DMS79 treated with DMSO at 0.1 percent for 48 hours (cell line): Measurements from ENCODE around the gene SBK3.
"Not testable (repeated sequence)": the region's sequence is repeated elsewhere in the genome, so short reads cannot be mapped to it uniquely, and the experiment has no call there.

Experiments
- DNase-seq: peaks from one replicate; lab custom pipeline; 2025; lab: John Stamatoyannopoulos, UW

The SBK3 gene

DNA sequence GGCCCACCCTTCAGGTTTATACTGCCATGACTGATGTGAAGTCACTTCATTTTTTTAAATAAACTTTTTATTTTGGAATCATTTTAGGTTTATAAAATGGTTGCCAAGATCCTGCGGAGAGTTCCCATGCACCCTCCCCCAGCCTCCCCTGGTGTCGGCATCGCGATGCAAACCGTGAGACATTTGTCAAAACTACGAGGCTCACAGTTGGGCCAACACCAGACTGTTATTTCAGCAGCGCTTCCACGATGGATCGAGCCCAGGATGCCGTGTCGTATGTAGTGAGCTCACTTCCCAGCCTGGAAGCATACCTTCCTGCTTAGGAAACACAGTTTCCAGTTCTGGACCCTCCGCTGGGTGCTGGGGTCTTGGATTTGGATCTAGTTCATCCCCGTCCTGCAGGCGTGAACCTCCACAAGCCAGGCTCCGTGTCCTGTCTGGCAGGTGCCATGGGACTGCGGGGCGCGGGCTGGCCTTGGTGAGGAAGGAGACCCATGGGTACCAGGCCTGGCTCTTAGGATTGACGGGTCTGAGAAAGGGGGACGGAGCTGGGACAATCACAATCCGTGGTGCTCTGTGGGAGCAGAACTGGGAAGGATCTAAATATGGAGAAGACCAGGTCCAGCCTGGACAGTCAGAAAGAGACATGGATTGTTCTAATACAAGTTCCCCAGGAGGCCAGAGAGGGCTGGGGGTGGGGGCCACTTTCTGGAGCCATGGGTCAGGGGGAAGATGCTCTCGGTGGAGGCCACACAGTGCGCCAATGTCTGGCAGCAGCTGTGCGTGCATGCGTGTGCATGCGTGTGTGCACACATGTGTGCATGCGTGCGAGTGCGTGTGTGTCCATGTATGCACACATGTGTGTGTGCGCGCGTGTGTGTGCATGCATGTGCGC lies 6.0 kb downstream of the SBK3 start:
- DNase-seq: no peak

- no peak for DNase-seq
Observed at GRCh38 chr19:55538132-55538531, 7.2 kb downstream of the SBK3 start.

GRCh38 chr19:55537741-55538111 lies 7.6 kb downstream of the SBK3 start:
- DNase-seq: no peak

DNA sequence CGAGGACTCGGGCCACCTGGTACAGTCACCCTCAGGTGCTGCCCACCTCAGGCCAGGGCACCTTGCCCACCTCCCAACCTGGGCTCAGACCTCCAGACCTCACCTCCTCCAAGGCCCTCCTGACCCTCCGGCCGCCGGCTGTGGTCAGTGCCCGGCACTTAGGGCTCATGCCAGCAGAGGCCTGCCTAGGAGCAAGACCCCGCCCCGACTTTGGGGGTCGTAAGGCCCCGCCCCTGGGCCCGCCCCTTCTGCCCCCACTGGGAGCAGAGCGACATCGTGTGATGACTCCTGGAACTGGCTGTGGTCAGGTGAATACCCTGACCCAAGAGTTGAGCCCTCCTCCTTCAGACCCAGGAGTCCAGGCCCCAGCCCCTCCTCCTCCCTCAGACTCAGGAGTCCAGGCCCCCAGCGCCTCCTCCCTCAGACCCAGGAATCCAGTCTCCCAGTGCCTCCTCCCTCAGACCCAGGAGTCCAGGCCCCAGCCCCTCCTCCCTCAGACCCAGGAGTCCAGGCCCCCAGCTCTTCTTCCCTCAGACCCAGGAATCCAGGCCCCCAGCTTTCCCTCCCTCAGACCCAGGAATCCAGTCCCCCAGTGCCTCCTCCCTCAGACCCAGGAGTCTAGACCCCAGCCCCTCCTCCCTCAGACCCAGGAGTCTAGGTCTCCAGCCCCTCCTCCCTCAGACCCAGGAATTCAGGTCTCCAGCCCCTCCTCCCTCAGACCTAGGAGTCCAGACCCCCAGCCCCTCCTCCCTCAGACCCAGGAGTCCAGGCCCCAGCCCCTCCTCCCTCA lies 8.2 kb downstream of the SBK3 start, which contains the start of gene SBK2:
Gene SBK2 (minus strand): TSS at position 183 of the 790 bp plus-strand sequence. CDS start 839 bp downstream, outside the sequence.
- no peak for DNase-seq

- DNase-seq: no peak
Observed at GRCh38 chr19:55536366-55536765, 9.0 kb downstream of the SBK3 start.

GRCh38 chr19:55535965-55536350 lies 9.4 kb downstream of the SBK3 start:
- no peak for DNase-seq

DNA sequence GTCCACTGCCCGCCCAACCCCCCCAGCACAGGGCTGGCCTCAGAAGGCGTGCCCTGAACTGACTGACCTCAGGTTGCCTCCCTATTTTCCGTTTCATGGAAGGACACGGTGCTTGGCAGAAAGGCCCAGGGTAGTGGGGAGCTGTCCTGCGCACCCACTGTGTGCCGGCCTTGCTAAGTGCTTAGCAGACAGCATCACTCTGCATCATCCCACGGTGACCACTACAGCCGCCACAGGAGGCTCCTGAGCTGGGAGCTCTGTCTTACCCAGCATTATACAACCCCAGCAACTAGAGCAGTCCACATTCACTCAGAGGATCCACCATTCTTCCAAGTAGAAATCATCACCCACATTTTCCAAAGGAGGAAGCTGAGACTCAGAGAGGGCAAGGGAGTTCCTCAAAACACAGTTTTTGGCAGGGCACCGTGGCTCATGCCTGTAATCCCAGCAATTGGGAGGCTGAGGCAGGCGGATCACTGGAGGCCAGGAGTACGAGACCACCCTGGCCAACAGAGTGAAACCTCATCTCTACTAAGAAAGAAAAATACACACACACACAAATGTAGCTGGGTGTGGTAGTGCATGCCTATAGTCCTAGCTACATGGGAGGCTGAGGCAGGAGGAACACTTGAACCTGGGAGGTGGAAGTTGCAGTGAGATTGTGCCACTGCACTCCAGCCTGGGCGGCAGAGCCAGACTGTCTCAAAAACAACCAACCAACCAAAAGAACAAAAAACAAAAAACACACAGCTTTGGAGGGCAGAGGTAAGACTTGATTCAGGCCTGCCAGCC lies 10.0 kb downstream of the SBK3 start:
- no peak for DNase-seq

GRCh38 chr19:55534280-55534679 lies 11.1 kb downstream of the SBK3 start:
- not testable (repeated sequence) for DNase-seq

GRCh38 chr19:55530996-55531395 lies 14.3 kb downstream of the SBK3 start:
- no peak for DNase-seq

GRCh38 chr19:55529636-55530234 lies 15.6 kb downstream of the SBK3 start:
- DNase-seq: no peak

DNA sequence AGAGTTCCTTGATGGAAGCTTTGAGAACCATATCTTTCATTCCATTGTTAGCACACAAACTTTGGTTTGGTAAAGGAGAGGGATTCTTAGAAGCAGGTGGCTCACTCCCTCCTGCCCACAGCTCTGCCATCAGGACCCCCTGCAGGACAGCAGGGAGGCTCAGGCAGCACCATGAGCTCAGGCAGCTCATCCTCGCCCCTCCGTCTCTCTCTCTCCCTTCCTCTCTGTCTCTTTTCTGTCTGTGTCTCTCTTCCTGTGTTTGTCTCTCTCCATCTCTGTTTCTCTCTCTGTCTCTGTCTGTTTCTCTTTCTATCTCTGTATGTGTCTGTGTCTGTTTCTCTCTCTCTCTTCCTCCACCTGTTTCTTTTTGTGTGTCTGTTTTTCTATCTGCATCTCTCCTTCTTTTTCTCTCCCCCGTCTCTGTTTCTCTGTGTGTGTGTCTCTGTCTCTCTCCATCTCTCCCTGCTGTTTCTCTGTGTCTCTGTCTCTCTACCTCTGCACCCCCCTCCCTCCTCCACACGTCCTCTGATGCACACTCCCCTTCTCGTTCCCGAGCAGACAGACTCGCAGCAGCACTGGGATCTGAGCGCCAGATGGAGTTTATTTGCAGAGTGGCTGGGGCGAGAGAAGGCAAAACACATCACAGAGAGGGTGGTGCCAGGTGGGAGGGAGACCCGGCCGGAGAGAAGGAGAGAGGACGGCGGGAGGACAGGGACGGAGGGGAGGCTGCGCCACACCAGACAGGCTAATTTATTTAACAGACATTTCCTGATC lies 17.1 kb downstream of the SBK3 start:
- peak; percentile 47 for DNase-seq

DNA sequence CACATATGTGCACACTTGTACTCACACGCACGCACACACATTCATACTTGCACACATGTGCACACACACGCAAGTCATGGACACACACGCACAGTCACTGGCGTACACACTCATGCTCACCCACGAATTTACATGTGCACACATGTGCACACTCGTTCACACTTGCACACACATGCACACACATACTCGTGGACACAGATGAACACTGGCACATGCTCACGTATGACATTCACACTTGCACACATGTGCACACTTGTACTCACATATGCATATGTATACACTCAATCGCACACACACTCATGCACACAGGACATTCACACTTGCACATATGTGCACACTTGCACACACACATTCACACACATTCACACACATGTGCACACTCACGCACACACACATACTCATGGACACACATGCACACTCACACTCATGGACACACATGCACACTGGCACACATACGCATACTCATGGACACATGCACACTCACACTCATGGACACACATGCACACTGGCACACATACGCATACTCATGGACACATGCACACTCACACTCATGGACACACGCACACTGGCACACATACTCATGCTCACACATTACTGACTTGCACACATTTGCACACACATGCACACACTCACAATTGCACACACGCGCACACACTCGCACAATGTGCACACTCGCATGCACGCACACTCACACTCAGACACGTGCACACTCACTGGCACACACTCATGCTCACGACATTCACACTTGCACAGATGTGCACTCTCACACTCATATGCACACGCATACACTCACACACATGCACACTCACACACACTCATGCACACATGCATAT lies 17.9 kb downstream of the SBK3 start:
- DNase-seq: no peak

DNA sequence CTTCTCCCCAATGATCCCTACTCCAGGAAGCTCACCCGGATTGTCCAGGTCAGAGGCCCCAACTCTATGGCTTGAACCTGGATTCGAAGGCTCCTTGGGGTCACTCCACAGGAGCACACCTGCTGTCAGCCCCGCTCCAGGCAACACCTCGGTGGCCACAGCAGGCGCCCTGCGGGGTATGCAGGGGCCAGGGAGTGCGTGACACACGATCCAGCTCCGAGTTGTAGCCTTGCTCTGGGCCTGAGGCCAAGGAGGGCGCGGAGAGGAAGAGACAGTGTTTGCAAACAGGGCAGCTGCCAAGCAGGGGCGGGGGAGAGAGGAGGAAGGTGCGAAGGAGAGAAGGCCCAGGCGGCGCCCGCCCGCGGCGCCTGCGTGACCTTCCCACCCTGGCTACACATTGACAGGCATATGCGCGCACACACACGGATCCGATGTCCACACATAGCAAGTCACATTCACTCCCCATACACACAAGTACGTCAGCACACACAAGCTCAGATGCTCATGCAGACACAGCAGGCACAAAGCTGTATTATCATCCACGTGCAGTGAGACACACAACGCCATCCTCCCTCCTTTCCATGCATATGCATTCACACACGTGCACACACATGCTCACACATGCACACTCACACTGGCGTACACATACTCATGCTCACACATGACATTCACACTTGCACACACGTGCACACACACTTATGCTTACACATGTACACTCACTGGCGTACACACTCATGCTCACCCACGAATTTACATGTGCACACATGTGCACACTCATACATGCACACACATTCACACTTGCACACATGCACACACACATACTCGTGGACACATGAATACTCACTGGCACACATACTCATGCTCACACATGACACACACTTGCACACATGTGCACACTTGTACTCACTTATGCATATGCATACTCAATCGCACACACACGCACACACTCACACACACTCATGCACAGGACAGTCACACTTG lies 18.8 kb downstream of the SBK3 start:
- peak; percentile 66 for DNase-seq

GRCh38 chr19:55525289-55526101 lies 19.8 kb downstream of the SBK3 start:
- DNase-seq: no peak

GRCh38 chr19:55520691-55521292 lies 24.6 kb downstream of the SBK3 start:
- no peak for DNase-seq

DNA sequence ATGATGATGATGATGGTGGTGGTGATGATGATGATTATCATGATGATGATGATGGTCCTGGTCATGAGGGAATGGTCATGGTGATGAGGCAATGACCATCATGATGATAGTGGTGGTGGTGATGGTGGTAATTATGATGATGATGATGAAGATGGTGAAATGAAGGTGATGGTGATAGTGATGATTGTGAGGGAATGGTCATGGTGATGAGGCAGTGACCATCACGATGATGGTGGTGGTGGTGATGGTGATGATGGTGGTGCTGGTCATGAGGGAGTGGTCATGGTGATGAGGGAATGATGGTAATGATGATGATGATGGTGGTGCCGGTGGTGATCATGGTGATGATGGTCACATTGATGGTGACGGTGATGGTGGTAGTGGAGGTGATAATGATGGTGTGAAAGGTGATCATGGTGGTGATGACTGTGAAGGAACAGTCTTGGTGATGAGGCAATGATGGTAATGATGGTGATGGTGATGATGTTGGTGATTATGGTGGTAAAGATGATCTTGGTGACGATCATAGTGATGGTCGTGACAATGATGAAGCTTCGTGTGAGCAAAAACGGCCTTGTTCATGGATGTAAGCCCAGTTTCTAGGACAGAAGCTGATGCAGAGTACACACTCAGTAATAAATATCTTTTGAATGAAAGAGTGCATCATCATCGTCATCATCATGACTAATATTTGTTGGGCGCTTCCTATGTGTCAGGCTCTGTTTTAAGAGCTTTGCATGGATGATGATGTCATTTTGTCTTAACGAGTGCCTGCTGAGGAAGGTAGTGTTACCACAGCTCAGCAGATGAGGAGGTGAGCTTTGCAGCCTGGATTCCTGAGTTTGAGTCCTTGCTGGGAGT lies 25.7 kb downstream of the SBK3 start:
- DNase-seq: no peak
